C4-2B (cell line): Measurements from ENCODE around the gene NIPBL.
"Not testable (repeated sequence)": the region's sequence is repeated elsewhere in the genome, so short reads cannot be mapped to it uniquely, and the experiment has no call there.

Experiments
- H3K27ac ChIP-seq: fragments of 450-650 bp; 2 replicates; pipeline ENCODE4 v1.5.1; 2017
- CTCF ChIP-seq: fragments of 450-650 bp; conservative IDR thresholded peaks from 2 replicates; pipeline ENCODE4 v1.5.1; 2017; ENCODE audit warnings: mild to moderate bottlenecking
- ZFX ChIP-seq: fragments of 450-650 bp; IDR thresholded peaks from 2 replicates; pipeline ENCODE4 v1.6.1; 2017

Gene NIPBL

GRCh38 chr5:37088009-37088408 lies 211.4 kb downstream of the NIPBL start:
- H3K27ac ChIP-seq, result no peak overlapping the region
- no peak for TF ChIP-seq ZFX
- TF ChIP-seq CTCF, result no peak

GRCh38 chr5:37090123-37090726 lies 213.7 kb downstream of the NIPBL start:
- no peak for TF ChIP-seq CTCF
- TF ChIP-seq ZFX, result no peak
- peak overlapping the region; percentile 58; the same call in 1 of the 2 replicates for H3K27ac ChIP-seq

- TF ChIP-seq ZFX, result no peak
- no peak for TF ChIP-seq CTCF
- peak overlapping the region; percentile 58; the same call in 1 of the 2 replicates for H3K27ac ChIP-seq
Observed at GRCh38 chr5:37090781-37091180, 214.2 kb downstream of the NIPBL start.

- not testable (repeated sequence) for H3K27ac ChIP-seq
Observed at GRCh38 chr5:37093795-37094194, 217.2 kb downstream of the NIPBL start.

GRCh38 chr5:37099267-37099666 lies 222.7 kb downstream of the NIPBL start:
- not testable (repeated sequence) for H3K27ac ChIP-seq

GRCh38 chr5:37103302-37103701 lies 226.7 kb downstream of the NIPBL start:
- TF ChIP-seq ZFX, result no peak
- TF ChIP-seq CTCF, result no peak
- H3K27ac ChIP-seq, result no peak overlapping the region

GRCh38 chr5:37109338-37109737 lies 232.8 kb downstream of the NIPBL start:
- TF ChIP-seq CTCF, result no peak
- no peak for TF ChIP-seq ZFX
- no peak overlapping the region for H3K27ac ChIP-seq

GRCh38 chr5:37110135-37110534 lies 233.6 kb downstream of the NIPBL start:
- no peak for TF ChIP-seq CTCF
- TF ChIP-seq ZFX, result no peak

More at GRCh38 chr5:37110135-37110534, 233.6 kb downstream of the NIPBL start:
- H3K27ac ChIP-seq, result no peak overlapping the region
